ENCODE measurements around the gene C1orf105.

The C1orf105 gene

DNA sequence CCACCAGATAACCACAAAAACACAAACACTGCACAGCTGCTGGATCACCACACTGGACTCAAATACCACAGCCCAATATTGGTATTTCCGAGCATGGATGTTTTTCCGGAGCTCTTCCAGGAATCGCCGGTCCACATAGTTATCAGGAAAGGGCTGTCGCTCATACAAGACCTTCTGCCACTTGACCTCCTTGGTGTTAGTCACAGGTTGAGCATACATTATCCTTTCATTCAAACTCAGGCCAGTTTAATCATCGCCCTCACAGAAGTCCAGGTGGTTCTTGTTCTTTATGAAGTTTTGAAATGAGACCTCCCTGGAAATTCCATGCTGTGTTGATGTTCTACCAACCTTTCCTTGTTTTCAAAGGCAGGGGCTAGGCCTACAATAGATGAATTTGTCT, 21.9 kb downstream of the C1orf105 start:
- H3K4me3 ChIP-seq (ENCODE audit: low read depth, low read length): no peak overlapping the region
- TF ChIP-seq, protein P1, sequence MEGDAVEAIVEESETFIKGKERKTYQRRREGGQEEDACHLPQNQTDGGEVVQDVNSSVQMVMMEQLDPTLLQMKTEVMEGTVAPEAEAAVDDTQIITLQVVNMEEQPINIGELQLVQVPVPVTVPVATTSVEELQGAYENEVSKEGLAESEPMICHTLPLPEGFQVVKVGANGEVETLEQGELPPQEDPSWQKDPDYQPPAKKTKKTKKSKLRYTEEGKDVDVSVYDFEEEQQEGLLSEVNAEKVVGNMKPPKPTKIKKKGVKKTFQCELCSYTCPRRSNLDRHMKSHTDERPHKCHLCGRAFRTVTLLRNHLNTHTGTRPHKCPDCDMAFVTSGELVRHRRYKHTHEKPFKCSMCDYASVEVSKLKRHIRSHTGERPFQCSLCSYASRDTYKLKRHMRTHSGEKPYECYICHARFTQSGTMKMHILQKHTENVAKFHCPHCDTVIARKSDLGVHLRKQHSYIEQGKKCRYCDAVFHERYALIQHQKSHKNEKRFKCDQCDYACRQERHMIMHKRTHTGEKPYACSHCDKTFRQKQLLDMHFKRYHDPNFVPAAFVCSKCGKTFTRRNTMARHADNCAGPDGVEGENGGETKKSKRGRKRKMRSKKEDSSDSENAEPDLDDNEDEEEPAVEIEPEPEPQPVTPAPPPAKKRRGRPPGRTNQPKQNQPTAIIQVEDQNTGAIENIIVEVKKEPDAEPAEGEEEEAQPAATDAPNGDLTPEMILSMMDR (IDR thresholded peaks at IDR 0.05; ENCODE audit: low read depth, low read length): no peak

DNA sequence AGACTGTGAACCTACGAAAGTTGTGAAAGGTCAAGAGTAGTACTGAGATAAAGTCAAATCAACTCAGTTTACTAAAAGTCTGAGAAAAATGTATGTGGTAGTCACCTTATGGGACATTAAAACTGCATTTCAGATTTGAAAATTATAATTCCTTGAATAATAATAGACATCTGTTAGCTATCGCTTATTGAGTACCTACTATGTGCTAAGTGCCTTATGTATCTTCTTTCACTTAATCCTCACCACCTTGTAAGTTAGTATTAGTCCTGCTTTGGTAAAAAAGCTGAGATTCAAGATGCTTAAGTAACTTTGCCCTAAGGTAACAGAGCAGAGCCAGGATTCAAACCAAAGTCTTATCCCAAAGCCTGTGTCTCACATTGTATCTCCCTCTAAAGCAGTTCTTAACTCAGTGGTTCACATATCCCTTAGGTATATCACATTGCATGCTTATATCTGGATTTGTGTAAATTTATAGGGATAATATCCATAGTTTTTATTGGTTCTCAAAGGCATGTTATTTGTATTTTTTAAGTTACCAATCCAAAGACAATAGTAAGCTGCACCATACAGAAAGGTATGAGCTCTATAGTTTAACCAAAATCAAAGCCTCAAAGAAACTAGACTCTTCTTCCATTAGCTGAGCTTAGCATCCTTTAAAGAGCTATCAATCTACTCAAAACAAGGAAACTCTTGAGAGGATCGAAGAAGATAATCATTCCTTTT, 22.5 kb downstream of the C1orf105 start:
- TF ChIP-seq, protein P1 (IDR thresholded peaks at IDR 0.05; ENCODE audit: low read depth, low read length): no peak
- H3K4me3 ChIP-seq (ENCODE audit: low read depth, low read length): peak overlapping the region; percentile 77

DNA sequence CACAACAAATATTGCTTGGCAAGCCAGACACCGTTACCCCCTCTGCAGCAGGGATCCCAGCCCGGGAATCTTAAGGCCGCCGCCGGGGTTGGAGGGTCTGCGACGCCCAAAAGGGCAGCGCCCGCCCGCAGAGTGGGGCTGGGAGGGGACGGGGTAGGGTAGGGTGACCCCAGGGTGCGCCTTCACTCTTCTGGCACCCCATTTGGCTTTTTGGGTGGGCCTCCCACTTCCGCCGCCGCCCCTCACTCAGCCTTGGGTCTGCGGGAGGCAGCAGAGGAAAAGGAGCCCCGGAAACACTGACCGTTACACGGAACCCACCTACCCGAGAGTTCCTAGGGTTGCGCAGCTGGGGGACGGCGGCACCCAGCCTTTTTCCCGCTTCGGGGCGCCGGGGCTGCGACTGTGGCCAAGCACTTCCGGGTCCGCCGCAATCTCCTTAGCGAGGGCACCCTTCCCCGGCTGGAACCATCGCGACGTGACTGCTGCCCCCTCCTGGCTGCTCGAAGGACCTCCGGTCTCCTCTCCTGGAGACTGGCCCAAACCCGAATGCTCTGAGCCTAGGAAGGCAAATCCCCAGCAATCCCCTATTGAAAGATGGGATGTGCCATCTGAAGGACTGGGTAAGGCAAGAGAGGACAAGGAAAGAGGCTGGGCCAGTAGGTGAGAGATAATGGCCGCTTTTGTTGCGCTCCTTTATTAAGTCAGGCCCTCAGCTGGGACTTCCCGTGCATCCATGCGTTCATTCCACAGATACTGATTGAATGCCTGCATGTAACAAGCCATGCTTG, 23.4 kb downstream of the C1orf105 start, which contains the start of gene PIGC:
TSS of gene PIGC (minus strand) at position 404 of the 788 bp plus-strand sequence. CDS start 1,447 bp downstream, outside the sequence.
- TF ChIP-seq, protein P1 (IDR thresholded peaks at IDR 0.05; ENCODE audit: low read depth, low read length): peak; percentile 80
- peak within 1 kb of the TSS; percentile 77 for H3K4me3 ChIP-seq (ENCODE audit: low read depth, low read length)

DNA sequence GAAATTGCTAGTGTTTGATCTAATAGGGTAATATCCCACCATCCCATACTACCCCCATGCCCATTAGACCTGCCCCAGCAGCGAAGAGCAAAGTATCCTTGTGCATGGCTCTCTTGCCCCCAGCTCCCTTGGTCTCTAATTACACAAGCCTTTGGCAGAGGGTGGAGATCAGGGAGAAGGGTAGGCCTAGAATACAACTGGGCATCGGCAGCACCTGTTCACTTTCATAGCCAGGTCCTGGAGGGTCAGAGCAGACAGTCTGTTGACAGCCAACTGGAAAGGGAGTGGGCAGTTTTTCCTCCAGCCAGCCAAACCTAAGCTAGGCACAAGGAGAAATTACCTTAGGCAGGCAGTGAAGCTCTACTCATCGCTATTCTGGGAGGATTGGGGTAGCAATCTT, 26.1 kb downstream of the C1orf105 start:
- H3K4me3 ChIP-seq (ENCODE audit: low read depth, low read length): no peak overlapping the region
- TF ChIP-seq, protein P1 (IDR thresholded peaks at IDR 0.05; ENCODE audit: low read depth, low read length): no peak

DNA sequence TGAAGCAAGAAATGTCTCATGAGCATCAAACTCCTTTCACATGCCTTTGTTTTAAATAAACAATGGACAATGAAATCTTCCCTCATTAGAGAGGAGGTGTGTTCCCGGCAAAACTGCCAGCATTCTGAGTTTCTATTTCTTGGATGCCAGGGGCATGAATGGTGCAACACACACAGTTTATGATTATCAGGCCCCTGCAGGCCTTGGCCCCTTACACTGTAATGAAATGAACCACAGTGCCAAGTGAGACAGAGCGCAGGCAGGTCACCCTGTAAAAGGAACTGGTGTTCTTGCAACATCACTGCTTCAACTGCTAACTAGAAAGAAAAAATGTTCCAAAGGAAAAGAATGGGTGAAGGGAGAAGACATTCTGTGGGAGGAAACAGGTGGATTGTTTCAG, 27.2 kb downstream of the C1orf105 start:
- no peak overlapping the region for H3K4me3 ChIP-seq (ENCODE audit: low read depth, low read length)
- TF ChIP-seq, protein P1 (IDR thresholded peaks at IDR 0.05; ENCODE audit: low read depth, low read length): no peak

DNA sequence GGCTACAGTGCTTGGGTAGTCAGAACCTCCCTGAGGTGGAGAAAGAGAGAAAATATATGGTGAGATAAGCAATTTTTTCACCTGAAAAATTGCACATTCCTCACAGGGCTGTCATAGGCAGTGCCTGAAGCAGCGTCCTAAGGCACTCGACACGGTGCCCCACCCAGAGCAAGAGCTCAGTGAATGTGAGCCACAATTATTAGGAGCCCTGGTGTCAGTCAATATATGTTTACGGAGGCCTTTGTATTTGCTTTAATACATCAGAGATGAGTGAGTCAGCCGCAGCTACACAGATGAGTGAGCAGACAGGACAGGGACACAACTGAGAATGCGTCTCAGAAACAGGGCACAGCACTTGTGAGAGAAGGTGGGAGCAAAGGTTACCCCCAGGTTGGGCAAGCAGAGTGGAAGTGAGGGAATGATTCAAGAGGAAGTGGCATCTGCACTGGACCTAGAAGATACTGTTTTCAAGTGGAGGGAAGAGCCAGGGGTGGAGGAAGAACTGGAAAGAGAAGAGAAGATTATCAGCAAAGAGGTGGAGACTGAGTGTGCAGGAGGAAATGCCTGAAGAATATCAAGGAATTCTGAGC, 28.6 kb downstream of the C1orf105 start:
- H3K4me3 ChIP-seq (ENCODE audit: low read depth, low read length): no peak overlapping the region
- TF ChIP-seq, protein P1 (IDR thresholded peaks at IDR 0.05; ENCODE audit: low read depth, low read length): no peak
